MM.1S (cell line): Measurements from ENCODE around the gene CACNG7.

Source experiments
- EZH2phosphoT487 ChIP-seq: fragments of 300-600 bp; sonication (generic); IDR thresholded peaks from 2 replicates; pipeline ENCODE4 v1.6.1; 2018; ENCODE audit warnings: antibody characterized with exemption, low read length
- TF ChIP-seq, protein P1 (sequence below): fragments of 300-600 bp; sonication (generic); IDR thresholded peaks from 2 replicates; pipeline ENCODE4 v1.5.1; 2016; ENCODE audit warnings: antibody characterized with exemption, low read length, mixed read lengths

DNA sequence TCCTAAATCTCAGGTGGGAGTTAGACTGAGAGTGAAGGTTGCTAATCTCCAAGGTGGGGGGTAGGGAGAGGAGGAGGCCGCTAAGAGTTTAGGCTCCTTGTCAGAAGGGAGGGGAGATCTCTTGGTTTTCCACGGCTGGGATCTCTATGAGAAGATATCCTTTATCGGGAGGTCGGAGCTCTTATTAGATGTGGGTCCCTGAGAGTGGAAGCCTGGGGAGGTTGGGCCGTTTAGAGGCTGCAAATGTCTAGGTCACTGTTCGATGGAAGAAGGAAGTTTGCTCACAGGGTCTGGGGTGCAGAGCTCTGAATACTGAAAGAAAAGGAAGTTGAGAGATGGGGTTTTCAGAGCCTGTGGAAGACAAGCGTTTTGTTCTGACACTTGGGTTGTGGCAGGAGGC, 37.6 kb upstream of the CACNG7 start:
- TF ChIP-seq, protein P1, sequence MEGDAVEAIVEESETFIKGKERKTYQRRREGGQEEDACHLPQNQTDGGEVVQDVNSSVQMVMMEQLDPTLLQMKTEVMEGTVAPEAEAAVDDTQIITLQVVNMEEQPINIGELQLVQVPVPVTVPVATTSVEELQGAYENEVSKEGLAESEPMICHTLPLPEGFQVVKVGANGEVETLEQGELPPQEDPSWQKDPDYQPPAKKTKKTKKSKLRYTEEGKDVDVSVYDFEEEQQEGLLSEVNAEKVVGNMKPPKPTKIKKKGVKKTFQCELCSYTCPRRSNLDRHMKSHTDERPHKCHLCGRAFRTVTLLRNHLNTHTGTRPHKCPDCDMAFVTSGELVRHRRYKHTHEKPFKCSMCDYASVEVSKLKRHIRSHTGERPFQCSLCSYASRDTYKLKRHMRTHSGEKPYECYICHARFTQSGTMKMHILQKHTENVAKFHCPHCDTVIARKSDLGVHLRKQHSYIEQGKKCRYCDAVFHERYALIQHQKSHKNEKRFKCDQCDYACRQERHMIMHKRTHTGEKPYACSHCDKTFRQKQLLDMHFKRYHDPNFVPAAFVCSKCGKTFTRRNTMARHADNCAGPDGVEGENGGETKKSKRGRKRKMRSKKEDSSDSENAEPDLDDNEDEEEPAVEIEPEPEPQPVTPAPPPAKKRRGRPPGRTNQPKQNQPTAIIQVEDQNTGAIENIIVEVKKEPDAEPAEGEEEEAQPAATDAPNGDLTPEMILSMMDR = no peak
- TF ChIP-seq EZH2phosphoT487 = no peak
